ENCODE measurements around the gene GRAMD2B. TPM values are rescaled to one million over a fixed set of nuclear protein-coding genes. Genes with fewer than 3 reads are reported as not detected.

GRAMD2B gene
- total RNA-seq, 1 experiment from 2014 or later = 4.1 TPM

- H3K27me3 ChIP-seq (ENCODE audit: control insufficient read depth, insufficient read depth, low read length) = no peaks in the 10 kb centered on the region
- intact Hi-C loops (cut with micrococcal nuclease; ENCODE audit: unreplicated experiment) = no loop called here
- TF ChIP-seq SIN3A (IDR thresholded peaks at IDR 0.05; ENCODE audit: borderline replicate concordance, insufficient read depth, low read depth, low read length) (no peak), POLR2AphosphoS5 (IDR thresholded peaks at IDR 0.05; ENCODE audit: low read depth, low read length) (no peak)
- TF ChIP-seq, protein P1, sequence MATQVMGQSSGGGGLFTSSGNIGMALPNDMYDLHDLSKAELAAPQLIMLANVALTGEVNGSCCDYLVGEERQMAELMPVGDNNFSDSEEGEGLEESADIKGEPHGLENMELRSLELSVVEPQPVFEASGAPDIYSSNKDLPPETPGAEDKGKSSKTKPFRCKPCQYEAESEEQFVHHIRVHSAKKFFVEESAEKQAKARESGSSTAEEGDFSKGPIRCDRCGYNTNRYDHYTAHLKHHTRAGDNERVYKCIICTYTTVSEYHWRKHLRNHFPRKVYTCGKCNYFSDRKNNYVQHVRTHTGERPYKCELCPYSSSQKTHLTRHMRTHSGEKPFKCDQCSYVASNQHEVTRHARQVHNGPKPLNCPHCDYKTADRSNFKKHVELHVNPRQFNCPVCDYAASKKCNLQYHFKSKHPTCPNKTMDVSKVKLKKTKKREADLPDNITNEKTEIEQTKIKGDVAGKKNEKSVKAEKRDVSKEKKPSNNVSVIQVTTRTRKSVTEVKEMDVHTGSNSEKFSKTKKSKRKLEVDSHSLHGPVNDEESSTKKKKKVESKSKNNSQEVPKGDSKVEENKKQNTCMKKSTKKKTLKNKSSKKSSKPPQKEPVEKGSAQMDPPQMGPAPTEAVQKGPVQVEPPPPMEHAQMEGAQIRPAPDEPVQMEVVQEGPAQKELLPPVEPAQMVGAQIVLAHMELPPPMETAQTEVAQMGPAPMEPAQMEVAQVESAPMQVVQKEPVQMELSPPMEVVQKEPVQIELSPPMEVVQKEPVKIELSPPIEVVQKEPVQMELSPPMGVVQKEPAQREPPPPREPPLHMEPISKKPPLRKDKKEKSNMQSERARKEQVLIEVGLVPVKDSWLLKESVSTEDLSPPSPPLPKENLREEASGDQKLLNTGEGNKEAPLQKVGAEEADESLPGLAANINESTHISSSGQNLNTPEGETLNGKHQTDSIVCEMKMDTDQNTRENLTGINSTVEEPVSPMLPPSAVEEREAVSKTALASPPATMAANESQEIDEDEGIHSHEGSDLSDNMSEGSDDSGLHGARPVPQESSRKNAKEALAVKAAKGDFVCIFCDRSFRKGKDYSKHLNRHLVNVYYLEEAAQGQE (IDR thresholded peaks at IDR 0.05; ENCODE audit: insufficient read depth in 1 of 2, low read depth in 2 of 2, low read length in 1 of 2) = no peak
- no peak for ATAC-seq
- no peak for DNase-seq (ENCODE audit: low read depth, low spot score)
- POLR2A ChIA-PET = interaction anchor here (0.7 kb wide), 1 partner anchor 316 kb away, joined by 3 read pairs; no protein-coding TSS in a partner anchor
- no peak overlapping the region for H3K27ac ChIP-seq (ENCODE audit: low read length)
- H3K36me3 ChIP-seq (ENCODE audit: control insufficient read depth, insufficient read depth, low read length) = no peaks in the 10 kb centered on the region
- no peaks in the 10 kb centered on the region for H3K4me1 ChIP-seq (ENCODE audit: control insufficient read depth, insufficient read depth, low read length)
- in situ Hi-C loops (cut with HindIII; ENCODE audit: low pct_unique_long_range_greater_than_20kb, low sequenced_read_pairs) = no loop called here
- no peak overlapping the region for H3K4me3 ChIP-seq (ENCODE audit: low read depth in 2 of 2, low read length in 2 of 2)
- BruUV-seq (replicated peaks) = no TSS peak
- no peaks in the 10 kb centered on the region for H3K9me3 ChIP-seq (ENCODE audit: control insufficient read depth, insufficient read depth, low read depth, low read length)
- CTCF ChIA-PET = no interaction called here
Observed at GRCh38 chr5:126441230-126441629, 18.0 kb downstream of the GRAMD2B start.

DNA sequence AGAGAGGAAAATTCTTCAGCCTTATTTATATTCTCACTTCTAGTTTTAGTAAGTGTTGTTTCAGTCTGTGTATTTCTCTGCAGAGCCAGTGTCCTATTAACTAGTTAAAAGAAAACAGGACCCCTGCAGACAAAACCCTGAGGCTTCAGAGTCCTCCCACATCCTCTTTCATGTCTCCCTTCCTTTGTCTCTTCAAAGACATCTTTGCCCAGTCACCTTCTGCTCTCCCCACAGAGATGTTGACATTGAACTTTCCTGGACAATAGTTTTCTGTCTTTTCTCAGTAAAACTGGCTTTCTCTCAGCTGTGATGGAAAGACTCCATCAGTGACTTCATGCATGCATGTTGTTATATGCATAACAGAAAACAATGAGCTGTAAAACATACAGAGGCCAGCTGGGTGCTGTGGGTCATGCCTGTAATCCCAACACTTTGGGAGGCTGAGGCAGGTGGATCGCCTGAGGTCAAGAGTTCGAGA is 20.2 kb downstream of the GRAMD2B start:
- TF ChIP-seq, protein P1 (IDR thresholded peaks at IDR 0.05; ENCODE audit: insufficient read depth in 1 of 2, low read depth in 2 of 2, low read length in 1 of 2) = no peak
- TF ChIP-seq TCF7L2 (IDR thresholded peaks at IDR 0.05; ENCODE audit: low read depth, low read length) = no peak
- no peak for TF ChIP-seq POLR2AphosphoS5 (IDR thresholded peaks at IDR 0.05; ENCODE audit: low read depth, low read length)
- no peak for TF ChIP-seq CTCF (IDR thresholded peaks at IDR 0.05)
- no peak for TF ChIP-seq SIN3A (IDR thresholded peaks at IDR 0.05; ENCODE audit: borderline replicate concordance, insufficient read depth, low read depth, low read length)
- no TSS peak for BruUV-seq (replicated peaks)
- intact Hi-C loops (cut with micrococcal nuclease; ENCODE audit: unreplicated experiment) = no loop called here
- Histone ChIP-seq H3K4me1 (ENCODE audit: control insufficient read depth, insufficient read depth, low read length) (no peaks in the 10 kb centered on the region), H3K27ac (ENCODE audit: low read length) (no peak overlapping the region), H3K36me3 (ENCODE audit: control insufficient read depth, insufficient read depth, low read length) (no peaks in the 10 kb centered on the region), H3K9me3 (ENCODE audit: control insufficient read depth, insufficient read depth, low read depth, low read length) (no peaks in the 10 kb centered on the region), H3K4me3 (ENCODE audit: low read depth in 2 of 2, low read length in 2 of 2) (no peak overlapping the region), H3K27me3 (ENCODE audit: control insufficient read depth, insufficient read depth, low read length) (no peaks in the 10 kb centered on the region)
- ATAC-seq = no peak
- DNase-seq (ENCODE audit: low read depth, low spot score) = no peak
- CTCF ChIA-PET = no interaction called here
- POLR2A ChIA-PET = no interaction called here
- in situ Hi-C loops (cut with HindIII; ENCODE audit: low pct_unique_long_range_greater_than_20kb, low sequenced_read_pairs) = no loop called here
